Smooth muscle cell (in vitro differentiated cells): ENCODE results near the gene CITED2. TPM values are rescaled to one million over a fixed set of nuclear protein-coding genes. Genes with fewer than 3 reads are reported as not detected.
"Not testable (repeated sequence)": the region's sequence is repeated elsewhere in the genome, so short reads cannot be mapped to it uniquely, and the experiment has no call there.

Source experiments
- DNase-seq: peaks from one replicate; lab custom pipeline; 2025; ENCODE audit not compliant: unreplicated experiment; lab: John Stamatoyannopoulos, UW
- H2AFZ ChIP-seq: fragments of 200-600 bp; sonication (generic); 2 replicates; pipeline ENCODE4 v1.6.0; 2016; ENCODE audit warnings: antibody characterized with exemption, low read depth, mild to moderate bottlenecking
- H3F3A ChIP-seq: fragments of 200-600 bp; sonication (generic); 2 replicates; pipeline ENCODE4 v1.6.0; 2017; ENCODE audit warnings: antibody characterized with exemption, low read depth
- H3K27ac ChIP-seq: fragments of 200-600 bp; sonication (generic); 2 replicates; pipeline ENCODE4 v1.5.1; 2016; ENCODE audit warnings: low read depth, mild to moderate bottlenecking
- H3K27me3 ChIP-seq: fragments of 200-600 bp; sonication (generic); 2 replicates; pipeline ENCODE4 v1.6.1; 2016; ENCODE audit warnings: low read depth, mild to moderate bottlenecking
- H3K36me3 ChIP-seq: fragments of 200-600 bp; sonication (generic); 2 replicates; pipeline ENCODE4 v1.5.1; 2016; ENCODE audit warnings: low read depth
- H3K4me1 ChIP-seq: fragments of 200-600 bp; sonication (generic); 2 replicates; pipeline ENCODE4 v1.5.1; 2016; ENCODE audit warnings: low read depth
- H3K4me2 ChIP-seq: fragments of 200-600 bp; sonication (generic); 2 replicates; pipeline ENCODE4 v1.6.0; 2016; ENCODE audit warnings: mild to moderate bottlenecking
- H3K4me3 ChIP-seq: fragments of 200-600 bp; sonication (generic); 2 replicates; pipeline ENCODE4 v1.5.1; 2016; ENCODE audit warnings: mild to moderate bottlenecking
- H3K79me2 ChIP-seq: fragments of 200-600 bp; sonication (generic); 2 replicates; pipeline ENCODE4 v1.6.0; 2016; ENCODE audit warnings: low read depth, mild to moderate bottlenecking
- H3K9ac ChIP-seq: fragments of 200-600 bp; sonication (generic); 2 replicates; pipeline ENCODE4 v1.6.0; 2016; ENCODE audit warnings: low read depth
- H3K9me3 ChIP-seq: fragments of 200-600 bp; sonication (generic); replicated peaks from 2 replicates; pipeline ENCODE4 v1.5.1; 2016; ENCODE audit warnings: low read depth
- H4K20me1 ChIP-seq: fragments of 200-600 bp; sonication (generic); 2 replicates; pipeline ENCODE4 v1.6.0; 2016; ENCODE audit warnings: low read depth
- CTCF ChIP-seq: fragments of 200-600 bp; sonication (generic); IDR thresholded peaks from 2 replicates; pipeline ENCODE4 v1.5.1; 2017; ENCODE audit warnings: borderline replicate concordance, mild to moderate bottlenecking, antibody characterized with exemption; ENCODE audit not compliant: insufficient read depth, poor library complexity, severe bottlenecking
- WGBS: methylation state at CpG from one replicate; pipeline ENCODE4 v1.1.7; 2016; ENCODE audit warnings: low lambda C conversion rate; 5-methylcytosine and 5-hydroxymethylcytosine counted together
- polyA plus RNA-seq: library from polyadenylated mRNA; unstranded; fragments of >200 nt; fragmentation: Nextera tagmentation; extraction: Ambion mirVana; gene quantifications from 2 replicates; pipeline ENCODE4 v1.2.1, GENCODE V29; 2016
- total RNA-seq: library from RNA; depleted of rRNA; stranded (reverse); fragments of >200 nt; gene quantifications from 2 replicates; pipeline ENCODE4 v1.2.3, GENCODE V29; 2014

CITED2 gene
- total and polyA plus RNA-seq, 2 experiments from 2014 or later: 67.9 to 209 TPM

GRCh38 chr6:139418481-139419132 lies 44.2 kb upstream of the CITED2 start:
- Histone ChIP-seq H3K9ac (no peak overlapping the region), H3K4me3 (no peak overlapping the region), H4K20me1 (no peaks in the 10 kb centered on the region), H3K4me2 (no peak overlapping the region), H2AFZ (no peak overlapping the region), H3F3A (no peaks in the 10 kb centered on the region), H3K79me2 (no peaks in the 10 kb centered on the region), H3K27me3 (no peaks in the 10 kb centered on the region), H3K4me1 (no peaks in the 10 kb centered on the region), H3K36me3 (no peaks in the 10 kb centered on the region), H3K9me3 (no peaks in the 10 kb centered on the region), H3K27ac (no peak overlapping the region)
- DNase-seq: no peak
- no peak for TF ChIP-seq CTCF
- WGBS: 84% methylated on average over 5 of the region's 5 CpGs

GRCh38 chr6:139416146-139416545 lies 41.7 kb upstream of the CITED2 start:
- WGBS: 61% methylated on average over 2 of the region's 2 CpGs
- no peak overlapping the region for H3K27ac ChIP-seq
- H3K36me3 ChIP-seq: no peaks in the 10 kb centered on the region

GRCh38 chr6:139415365-139415764 lies 40.9 kb upstream of the CITED2 start:
- no peaks in the 10 kb centered on the region for H4K20me1 ChIP-seq
- H3K9ac ChIP-seq: no peak overlapping the region
- H3F3A ChIP-seq: no peaks in the 10 kb centered on the region
- 92% methylated on average over 3 of the region's 3 CpGs for WGBS
- no peak overlapping the region for H3K4me2 ChIP-seq
- H3K79me2 ChIP-seq: no peaks in the 10 kb centered on the region
- H3K9me3 ChIP-seq: no peaks in the 10 kb centered on the region
- H3K4me3 ChIP-seq: no peak overlapping the region
- TF ChIP-seq CTCF: no peak
- DNase-seq: no peak
- H3K27me3 ChIP-seq: no peaks in the 10 kb centered on the region
- H3K4me1 ChIP-seq: no peaks in the 10 kb centered on the region
- H3K27ac ChIP-seq: no peak overlapping the region
- no peak overlapping the region for H2AFZ ChIP-seq
- no peaks in the 10 kb centered on the region for H3K36me3 ChIP-seq

More at GRCh38 chr6:139416146-139416545, 41.7 kb upstream of the CITED2 start:
- Histone ChIP-seq H3F3A (no peaks in the 10 kb centered on the region), H3K79me2 (no peaks in the 10 kb centered on the region), H3K27me3 (no peaks in the 10 kb centered on the region), H3K4me2 (no peak overlapping the region), H3K9me3 (no peaks in the 10 kb centered on the region), H3K4me1 (no peaks in the 10 kb centered on the region), H3K4me3 (no peak overlapping the region), H4K20me1 (no peaks in the 10 kb centered on the region), H2AFZ (no peak overlapping the region), H3K9ac (no peak overlapping the region)
- no peak for DNase-seq
- no peak for TF ChIP-seq CTCF

GRCh38 chr6:139412103-139412502 lies 37.7 kb upstream of the CITED2 start:
- not testable (repeated sequence) for H3K4me3 ChIP-seq, H3K79me2 ChIP-seq, H2AFZ ChIP-seq, H4K20me1 ChIP-seq, H3K9me3 ChIP-seq, H3K27ac ChIP-seq, H3K4me1 ChIP-seq, H3K27me3 ChIP-seq, DNase-seq, H3F3A ChIP-seq, H3K36me3 ChIP-seq, H3K4me2 ChIP-seq, H3K9ac ChIP-seq
- 97% methylated on average over 1 of the region's 1 CpG for WGBS
